Ovary (tissue), 3 donors: ENCODE results near the gene MVB12A.

Experiments
- POLR2A ChIP-seq: fragments of 450-650 bp; IDR thresholded peaks from one replicate; pipeline ENCODE4 v1.6.1; 2017; ENCODE audit warnings: antibody characterized with exemption, mild to moderate bottlenecking, moderate library complexity
- TF ChIP-seq, protein P1 (sequence below), 3 donors: fragments of 450-650 bp in 2 of 3; fragments of 200-600 bp in 1 of 3; IDR thresholded peaks; one replicate each; pipeline versions ENCODE4 v1.5.1 to v1.8.0; 2016 to 2022; ENCODE audit warnings: antibody characterized with exemption in 3 of 3, mild to moderate bottlenecking in 1 of 3
- donor health status: DM: no; HTN: no; CAD: no.

DNA sequence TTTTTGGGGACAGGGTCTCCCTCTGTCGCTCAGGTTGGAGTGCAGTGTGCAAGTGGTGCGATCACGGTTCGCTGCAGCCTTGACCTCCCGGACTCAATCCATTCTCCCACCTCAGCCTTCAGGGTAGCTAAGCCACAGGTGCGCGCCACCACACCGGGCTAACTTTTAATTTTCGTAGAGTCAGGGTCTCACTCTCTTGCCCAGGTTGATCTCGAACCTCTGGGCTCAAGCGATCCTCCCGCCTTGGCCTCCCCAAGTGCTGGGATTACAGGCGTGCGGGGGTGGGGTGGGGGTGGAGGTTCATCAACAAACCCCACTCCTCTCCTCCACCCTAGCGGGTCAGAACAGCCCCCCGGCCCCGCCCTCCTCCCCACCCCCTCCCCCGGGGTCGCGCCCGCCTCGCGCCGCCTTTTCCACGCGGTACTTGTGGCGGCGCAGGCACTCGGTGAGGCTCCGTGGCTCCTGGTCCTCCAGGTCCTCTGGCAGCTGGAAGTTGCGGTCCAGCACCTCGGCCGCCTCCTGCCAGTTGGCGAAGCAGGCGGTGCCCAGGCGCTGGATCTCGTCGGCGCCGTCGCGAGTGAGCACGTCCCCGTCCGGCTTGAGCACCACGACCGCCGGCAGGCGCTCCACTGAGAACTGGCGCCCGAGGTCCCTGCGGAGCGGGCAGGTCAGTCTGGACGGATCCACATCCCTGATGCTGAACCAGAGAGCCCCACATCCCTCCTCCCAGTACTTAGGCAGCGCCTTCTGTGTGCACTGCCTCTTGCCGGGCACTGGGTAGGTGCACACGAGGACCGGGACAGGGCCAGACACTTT, 35.7 kb downstream of the MVB12A start:
- TF ChIP-seq, protein P1, sequence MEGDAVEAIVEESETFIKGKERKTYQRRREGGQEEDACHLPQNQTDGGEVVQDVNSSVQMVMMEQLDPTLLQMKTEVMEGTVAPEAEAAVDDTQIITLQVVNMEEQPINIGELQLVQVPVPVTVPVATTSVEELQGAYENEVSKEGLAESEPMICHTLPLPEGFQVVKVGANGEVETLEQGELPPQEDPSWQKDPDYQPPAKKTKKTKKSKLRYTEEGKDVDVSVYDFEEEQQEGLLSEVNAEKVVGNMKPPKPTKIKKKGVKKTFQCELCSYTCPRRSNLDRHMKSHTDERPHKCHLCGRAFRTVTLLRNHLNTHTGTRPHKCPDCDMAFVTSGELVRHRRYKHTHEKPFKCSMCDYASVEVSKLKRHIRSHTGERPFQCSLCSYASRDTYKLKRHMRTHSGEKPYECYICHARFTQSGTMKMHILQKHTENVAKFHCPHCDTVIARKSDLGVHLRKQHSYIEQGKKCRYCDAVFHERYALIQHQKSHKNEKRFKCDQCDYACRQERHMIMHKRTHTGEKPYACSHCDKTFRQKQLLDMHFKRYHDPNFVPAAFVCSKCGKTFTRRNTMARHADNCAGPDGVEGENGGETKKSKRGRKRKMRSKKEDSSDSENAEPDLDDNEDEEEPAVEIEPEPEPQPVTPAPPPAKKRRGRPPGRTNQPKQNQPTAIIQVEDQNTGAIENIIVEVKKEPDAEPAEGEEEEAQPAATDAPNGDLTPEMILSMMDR (IDR thresholded peaks at IDR 0.05): no peak
- no peak for TF ChIP-seq POLR2A
